ENCODE results near the gene ZNF142. TPM values are rescaled to one million over a fixed set of nuclear protein-coding genes. Genes with fewer than 3 reads are reported as not detected.

The ZNF142 gene
- total and polyA plus RNA-seq, 2 of the 4 experiments (the other 2 are of a cell fraction): 4.3 to 9.7 TPM

DNA sequence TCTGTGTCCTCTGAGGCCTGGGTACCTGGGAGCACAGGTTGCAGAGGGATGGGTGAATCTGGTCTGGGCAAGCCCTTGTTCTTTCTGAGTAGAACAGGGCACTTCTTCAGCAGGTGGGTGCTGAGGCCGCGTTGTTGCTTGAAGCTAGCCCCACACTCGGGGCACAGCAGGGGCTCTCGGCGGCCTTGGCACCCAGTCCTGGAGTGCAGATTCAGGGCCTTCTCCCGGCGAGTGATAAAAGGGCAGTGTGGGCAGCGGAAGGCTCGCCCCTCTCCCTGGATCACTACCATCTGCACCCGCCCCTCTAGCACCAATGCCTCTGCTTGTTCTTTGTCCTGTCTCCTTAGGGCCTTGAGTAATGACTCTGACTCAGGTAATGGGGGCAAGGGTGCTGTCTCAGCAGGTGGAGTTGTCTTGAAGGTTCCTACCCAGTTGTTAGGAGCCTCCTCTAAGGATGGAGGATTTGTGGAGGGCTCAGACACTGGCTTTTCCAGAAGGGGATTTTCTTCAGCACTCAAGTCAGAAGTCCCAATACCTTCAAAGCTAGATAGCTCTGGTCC, 15.6 kb downstream of the ZNF142 start:
- no peaks in the 10 kb centered on the region for H3K9me1 ChIP-seq (ENCODE audit: insufficient read depth, low read length)
- no peak for ATAC-seq (ENCODE audit: low read depth)
- no peak overlapping the region for H2BK120ac ChIP-seq (ENCODE audit: low read depth, low read length)
- no peak overlapping the region for H2BK20ac ChIP-seq (ENCODE audit: low read depth, low read length)
- H3K4me2 ChIP-seq (ENCODE audit: low read depth, low read length): no peak overlapping the region
- H3K4me3 ChIP-seq (ENCODE audit: insufficient read depth, low read depth, low read length): no peak overlapping the region
- H3K9ac ChIP-seq (ENCODE audit: low read depth, low read length): no peak overlapping the region
- H3K27ac ChIP-seq (ENCODE audit: insufficient read depth, low read length): no peak overlapping the region
- BruUV-seq (replicated peaks): no TSS peak
- in situ Hi-C loops (cut with MboI; ENCODE audit: low sequenced_read_pairs): no loop called here
- no peak overlapping the region for H2AK5ac ChIP-seq (ENCODE audit: low read depth, low read length)
- CTCF ChIA-PET: no interaction called here
- DNase-seq: no peak
- no peaks in the 10 kb centered on the region for H3K4me1 ChIP-seq (ENCODE audit: control insufficient read depth, insufficient read depth, low read length)
- dilution Hi-C loops (cut with HindIII; ENCODE audit: low sequenced_read_pairs, unreplicated experiment): no loop called here
- intact Hi-C loops (cut with micrococcal nuclease): loop anchor here (10.0 kb wide), 1 partner anchor 169 kb away; no protein-coding TSS in a partner anchor
- 100% methylated on average over 5 of the region's 10 CpGs; no CpG with 5 or more reads in 1 of the 2 experiments for WGBS, 2 experiments (ENCODE audit: extremely low coverage in 2 of 2, insufficient read length in 1 of 2)
- no peak overlapping the region for H3K18ac ChIP-seq (ENCODE audit: low read depth, low read length)
- no peak overlapping the region for H2BK15ac ChIP-seq (ENCODE audit: low read depth, low read length)
- H3K14ac ChIP-seq (replicated peaks; ENCODE audit: low read depth, low read length): no peak overlapping the region
- H2BK5ac ChIP-seq (ENCODE audit: low read depth, low read length, poor library complexity, severe bottlenecking): no peak overlapping the region
- no peak overlapping the region for H4K91ac ChIP-seq (ENCODE audit: insufficient read depth, low read depth, low read length)
- H2AK9ac ChIP-seq (replicated peaks; ENCODE audit: low read depth, low read length, poor library complexity): no peak overlapping the region
- H3K9me3 ChIP-seq (ENCODE audit: control insufficient read depth, insufficient read depth, low read length): no peaks in the 10 kb centered on the region
- H2AFZ ChIP-seq (replicated peaks; ENCODE audit: low read length, poor library complexity): no peak overlapping the region
- H3K79me1 ChIP-seq (ENCODE audit: low read depth in 1 of 2, low read length in 2 of 2): peaks cover 8 to 16% of the 10 kb centered on the region in 2 experiments; a peak in 3 of 4 replicates
- H3K4ac ChIP-seq (ENCODE audit: low read depth, low read length): no peak overlapping the region
- H3K36me3 ChIP-seq (ENCODE audit: control insufficient read depth, insufficient read depth, low read length): peaks cover 71% of the 10 kb centered on the region
- H4K8ac ChIP-seq (ENCODE audit: low read depth in 2 of 2, low read length in 2 of 2): no peak overlapping the region
- no peaks in the 10 kb centered on the region for H3K27me3 ChIP-seq (ENCODE audit: control insufficient read depth, insufficient read depth, low read length)
- H4K5ac ChIP-seq (ENCODE audit: low read depth, low read length): no peak overlapping the region
- peaks cover 3% of the 10 kb centered on the region for H4K20me1 ChIP-seq (ENCODE audit: insufficient read depth, low read length)
- POLR2A ChIA-PET (ENCODE audit: unreplicated experiment): no interaction called here
- no peak overlapping the region for H3K23ac ChIP-seq (ENCODE audit: low read depth, low read length)
- H3K56ac ChIP-seq (ENCODE audit: extremely low read depth, insufficient read depth, low read length): no peak overlapping the region
- TF ChIP-seq RFX5 (IDR thresholded peaks at IDR 0.05; ENCODE audit: low read depth, low read length) (no peak), CHD1 (IDR thresholded peaks at IDR 0.05; ENCODE audit: low read depth, low read length) (no peak), CEBPB (IDR thresholded peaks at IDR 0.05; ENCODE audit: low read depth, low read length) (no peak), POLR2A (IDR thresholded peaks at IDR 0.05; ENCODE audit: low read depth, low read length) (no peak), BHLHE40 (IDR thresholded peaks at IDR 0.05; ENCODE audit: low read depth, low read length) (no peak), RCOR1 (IDR thresholded peaks at IDR 0.05; ENCODE audit: insufficient replicate concordance, low read length) (no peak), NFE2L2 (IDR thresholded peaks at IDR 0.05; ENCODE audit: low read depth, low read length) (no peak), FOS (IDR thresholded peaks at IDR 0.05; ENCODE audit: low read depth, low read length) (no peak), RAD21 (IDR thresholded peaks at IDR 0.05; ENCODE audit: low read length) (no peak), MAFK (IDR thresholded peaks at IDR 0.05; ENCODE audit: low read depth, low read length) (no peak), MAZ (IDR thresholded peaks at IDR 0.05; ENCODE audit: borderline replicate concordance, low read depth, low read length) (no peak), MXI1 (IDR thresholded peaks at IDR 0.05; ENCODE audit: borderline replicate concordance, low read depth, low read length) (no peak), SMC3 (IDR thresholded peaks at IDR 0.05; ENCODE audit: low read depth, low read length) (no peak)
- TF ChIP-seq, protein P1, sequence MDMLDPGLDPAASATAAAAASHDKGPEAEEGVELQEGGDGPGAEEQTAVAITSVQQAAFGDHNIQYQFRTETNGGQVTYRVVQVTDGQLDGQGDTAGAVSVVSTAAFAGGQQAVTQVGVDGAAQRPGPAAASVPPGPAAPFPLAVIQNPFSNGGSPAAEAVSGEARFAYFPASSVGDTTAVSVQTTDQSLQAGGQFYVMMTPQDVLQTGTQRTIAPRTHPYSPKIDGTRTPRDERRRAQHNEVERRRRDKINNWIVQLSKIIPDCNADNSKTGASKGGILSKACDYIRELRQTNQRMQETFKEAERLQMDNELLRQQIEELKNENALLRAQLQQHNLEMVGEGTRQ (IDR thresholded peaks at IDR 0.05; ENCODE audit: low read depth, low read length): no peak
- TF ChIP-seq, protein P2, sequence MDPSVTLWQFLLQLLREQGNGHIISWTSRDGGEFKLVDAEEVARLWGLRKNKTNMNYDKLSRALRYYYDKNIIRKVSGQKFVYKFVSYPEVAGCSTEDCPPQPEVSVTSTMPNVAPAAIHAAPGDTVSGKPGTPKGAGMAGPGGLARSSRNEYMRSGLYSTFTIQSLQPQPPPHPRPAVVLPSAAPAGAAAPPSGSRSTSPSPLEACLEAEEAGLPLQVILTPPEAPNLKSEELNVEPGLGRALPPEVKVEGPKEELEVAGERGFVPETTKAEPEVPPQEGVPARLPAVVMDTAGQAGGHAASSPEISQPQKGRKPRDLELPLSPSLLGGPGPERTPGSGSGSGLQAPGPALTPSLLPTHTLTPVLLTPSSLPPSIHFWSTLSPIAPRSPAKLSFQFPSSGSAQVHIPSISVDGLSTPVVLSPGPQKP (IDR thresholded peaks at IDR 0.05; ENCODE audit: borderline replicate concordance, low read depth, low read length): no peak
- TF ChIP-seq, protein P3, sequence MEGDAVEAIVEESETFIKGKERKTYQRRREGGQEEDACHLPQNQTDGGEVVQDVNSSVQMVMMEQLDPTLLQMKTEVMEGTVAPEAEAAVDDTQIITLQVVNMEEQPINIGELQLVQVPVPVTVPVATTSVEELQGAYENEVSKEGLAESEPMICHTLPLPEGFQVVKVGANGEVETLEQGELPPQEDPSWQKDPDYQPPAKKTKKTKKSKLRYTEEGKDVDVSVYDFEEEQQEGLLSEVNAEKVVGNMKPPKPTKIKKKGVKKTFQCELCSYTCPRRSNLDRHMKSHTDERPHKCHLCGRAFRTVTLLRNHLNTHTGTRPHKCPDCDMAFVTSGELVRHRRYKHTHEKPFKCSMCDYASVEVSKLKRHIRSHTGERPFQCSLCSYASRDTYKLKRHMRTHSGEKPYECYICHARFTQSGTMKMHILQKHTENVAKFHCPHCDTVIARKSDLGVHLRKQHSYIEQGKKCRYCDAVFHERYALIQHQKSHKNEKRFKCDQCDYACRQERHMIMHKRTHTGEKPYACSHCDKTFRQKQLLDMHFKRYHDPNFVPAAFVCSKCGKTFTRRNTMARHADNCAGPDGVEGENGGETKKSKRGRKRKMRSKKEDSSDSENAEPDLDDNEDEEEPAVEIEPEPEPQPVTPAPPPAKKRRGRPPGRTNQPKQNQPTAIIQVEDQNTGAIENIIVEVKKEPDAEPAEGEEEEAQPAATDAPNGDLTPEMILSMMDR (conservative IDR thresholded peaks at IDR 0.05; ENCODE audit: low read depth, low read length): no peak
